MM.1S (cell line): Measurements from ENCODE around the gene ENKD1.

Source experiments
- DNase-seq: peaks from one replicate; pipeline ENCODE4 v3.0.0-alpha.2; 2015
- H2AFZ ChIP-seq: fragments of 300-600 bp; sonication (generic); 2 replicates; pipeline ENCODE4 v1.6.0; 2016; ENCODE audit warnings: antibody characterized with exemption, low read length
- H3F3A ChIP-seq: fragments of 300-600 bp; sonication (generic); 2 replicates; pipeline ENCODE4 v1.6.1; 2016; ENCODE audit warnings: mild to moderate bottlenecking, antibody characterized with exemption, low read length, moderate library complexity, mixed read lengths; ENCODE audit not compliant: insufficient read depth
- H3K27ac ChIP-seq: fragments of 300-600 bp; sonication (generic); 2 replicates; pipeline ENCODE4 v1.5.1; 2016; ENCODE audit warnings: mild to moderate bottlenecking, low read length
- H3K27me3 ChIP-seq: fragments of 300-600 bp; sonication (generic); replicated peaks from 2 replicates; pipeline ENCODE4 v1.6.0; 2016; ENCODE audit warnings: low read length; ENCODE audit not compliant: insufficient read depth
- H3K36me3 ChIP-seq: fragments of 300-600 bp; sonication (generic); replicated peaks from 2 replicates; pipeline ENCODE4 v1.6.1; 2016; ENCODE audit warnings: mild to moderate bottlenecking, low read length, mixed read lengths; ENCODE audit not compliant: insufficient read depth
- H3K4me1 ChIP-seq: fragments of 300-600 bp; sonication (generic); 2 replicates; pipeline ENCODE4 v1.6.1; 2016; ENCODE audit warnings: low read length, mixed read lengths
- H3K4me2 ChIP-seq: fragments of 300-600 bp; sonication (generic); 2 replicates; pipeline ENCODE4 v1.6.0; 2016; ENCODE audit warnings: low read depth, low read length
- H3K4me3 ChIP-seq: fragments of 300-600 bp; sonication (generic); 2 replicates; pipeline ENCODE4 v1.5.1; 2016; ENCODE audit warnings: low read length, mixed read lengths
- H3K79me2 ChIP-seq: fragments of 300-600 bp; sonication (generic); 2 replicates; pipeline ENCODE4 v1.6.1; 2016; ENCODE audit warnings: mixed run types, low read length, mixed read lengths
- H3K9ac ChIP-seq: fragments of 300-600 bp; sonication (generic); 2 replicates; pipeline ENCODE4 v1.6.1; 2016; ENCODE audit warnings: low read length, mixed read lengths
- H3K9me2 ChIP-seq: fragments of 300-600 bp; sonication (generic); replicated peaks from 2 replicates; pipeline ENCODE4 v1.6.1; 2016; ENCODE audit warnings: mild to moderate bottlenecking, low read length, mixed read lengths; ENCODE audit not compliant: insufficient read depth
- H3K9me3 ChIP-seq: fragments of 300-600 bp; sonication (generic); replicated peaks from 2 replicates; pipeline ENCODE4 v1.6.1; 2016; ENCODE audit warnings: mild to moderate bottlenecking, low read length, mixed read lengths; ENCODE audit not compliant: insufficient read depth
- H4K20me1 ChIP-seq: fragments of 300-600 bp; sonication (generic); 2 replicates; pipeline ENCODE4 v1.6.1; 2016; ENCODE audit warnings: mild to moderate bottlenecking, low read length, moderate library complexity, mixed read lengths; ENCODE audit not compliant: insufficient read depth
- CTCF ChIP-seq: fragments of 300-600 bp; sonication (generic); IDR thresholded peaks from 2 replicates; pipeline ENCODE4 v1.5.1; 2016; ENCODE audit warnings: antibody characterized with exemption, low read length, mixed read lengths
- EZH2 ChIP-seq: fragments of 300-600 bp; sonication (generic); optimal IDR thresholded peaks from 2 replicates; pipeline ENCODE3; 2017; ENCODE audit warnings: low read depth, mild to moderate bottlenecking, antibody characterized with exemption, low read length, mixed read lengths
- EZH2phosphoT487 ChIP-seq: fragments of 300-600 bp; sonication (generic); IDR thresholded peaks from 2 replicates; pipeline ENCODE4 v1.6.1; 2018; ENCODE audit warnings: antibody characterized with exemption, low read length

The ENKD1 gene

GRCh38 chr16:67628216-67628615 is 38.3 kb downstream of the ENKD1 start:
- Histone ChIP-seq H3K9ac (no peak overlapping the region), H3K4me3 (no peak overlapping the region), H3K9me2 (no peaks in the 10 kb centered on the region), H3F3A (no peaks in the 10 kb centered on the region), H3K4me1 (no peaks in the 10 kb centered on the region), H3K79me2 (peaks cover 14% of the 10 kb centered on the region), H3K36me3 (0 out of 2 replicates have a peak, but pooled peaks cover 8% of the 10 kb centered on the region), H3K4me2 (no peak overlapping the region), H3K27me3 (no peaks in the 10 kb centered on the region), H3K9me3 (no peaks in the 10 kb centered on the region), H2AFZ (no peak overlapping the region), H4K20me1 (no peaks in the 10 kb centered on the region), H3K27ac (no peak overlapping the region)
- TF ChIP-seq EZH2 (no peak), CTCF (no peak), EZH2phosphoT487 (no peak)
- no peak for DNase-seq

- Histone ChIP-seq H2AFZ (no peak overlapping the region), H3K9me3 (no peaks in the 10 kb centered on the region), H3K9me2 (no peaks in the 10 kb centered on the region), H3F3A (no peaks in the 10 kb centered on the region), H3K27me3 (no peaks in the 10 kb centered on the region), H3K9ac (no peak overlapping the region), H4K20me1 (no peaks in the 10 kb centered on the region), H3K4me2 (no peak overlapping the region), H3K36me3 (peaks cover 18% of the 10 kb centered on the region; the same call in 1 of the 2 replicates), H3K4me1 (no peaks in the 10 kb centered on the region), H3K4me3 (no peak overlapping the region), H3K27ac (no peak overlapping the region), H3K79me2 (peaks cover 70% of the 10 kb centered on the region)
- no peak for TF ChIP-seq EZH2
- no peak for TF ChIP-seq EZH2phosphoT487
- no peak for TF ChIP-seq CTCF
- DNase-seq, result no peak
Measured at GRCh38 chr16:67613808-67614207, 52.7 kb downstream of the ENKD1 start.
